Naive thymus-derived CD8-positive, alpha-beta T cell (primary cell): ENCODE results near the gene NOXA1. TPM values are rescaled to one million over a fixed set of nuclear protein-coding genes. Genes with fewer than 3 reads are reported as not detected.
"Not testable (repeated sequence)": the region's sequence is repeated elsewhere in the genome, so short reads cannot be mapped to it uniquely, and the experiment has no call there.

Source experiments
- ATAC-seq, 2 donors: fragments of 150-1000 bp; cut with Tn5 transposase in 1 of 2; sonication (Bioruptor Pico), chemical (Tn5 transposase) in 1 of 2; 1 replicate in 1 of 2; 2 replicates in 1 of 2; pipeline ENCODE4 v1.10.0; 2021; ENCODE audit warnings: mild to moderate bottlenecking in 2 of 2, moderate library complexity in 2 of 2
- POLR2A ChIA-PET: fragments of 350-600 bp; sonication (Branson Sonifier 250); formaldehyde crosslinking; loops from one replicate; lab custom pipeline; 2021; ENCODE audit warnings: antibody characterized with exemption; lab: Charles Lee
- DNase-seq, 10 donors: peaks; one replicate each; pipeline versions ENCODE4 v3.0.0 to v3.0.0-alpha.2; 2020 to 2022
- H3K27ac Mint-ChIP-seq, 10 donors: one replicate each; pipeline ENCODE4 v1.8.0; 2020 to 2022; ENCODE audit warnings: mild to moderate bottlenecking in 10 of 10, mixed read lengths in 10 of 10, moderate library complexity in 4 of 10, inconsistent platforms in 1 of 10
- H3K27me3 Mint-ChIP-seq, 5 donors: one replicate each; pipeline ENCODE4 v1.8.0; 2021 to 2022; ENCODE audit warnings: mixed read lengths in 5 of 5
- H3K36me3 Mint-ChIP-seq, 3 donors: one replicate each; pipeline ENCODE4 v1.8.0; 2020 to 2022; ENCODE audit warnings: mixed read lengths in 3 of 3, mild to moderate bottlenecking in 2 of 3, inconsistent platforms in 1 of 3
- H3K4me1 Mint-ChIP-seq, 4 donors: one replicate each; pipeline ENCODE4 v1.8.0; 2021 to 2022; ENCODE audit warnings: mixed read lengths in 4 of 4
- H3K4me3 Mint-ChIP-seq, 10 donors: one replicate each; pipeline ENCODE4 v1.8.0; 2020 to 2022; ENCODE audit warnings: mild to moderate bottlenecking in 10 of 10, mixed read lengths in 10 of 10, moderate library complexity in 6 of 10, inconsistent platforms in 1 of 10
- H3K9me3 Mint-ChIP-seq, 9 donors: one replicate each; pipeline ENCODE4 v1.8.0; 2020 to 2022; ENCODE audit warnings: mixed read lengths in 9 of 9, mild to moderate bottlenecking in 3 of 9, inconsistent platforms in 1 of 9, moderate library complexity in 1 of 9
- polyA plus RNA-seq, 3 donors: library from polyadenylated mRNA; unstranded; fragments of 300-500 nt; fragmentation: Illumina TruSeq; gene quantifications; one replicate each; pipeline ENCODE4 v1.2.3, GENCODE V29; 2021
- total RNA-seq, 8 experiments: library from RNA in 2 of 8; stranded (reverse) in 2 of 8; gene quantifications; one replicate each; pipeline ENCODE4 v1.2.3 and lab custom pipeline; 2021 to 2026

Gene NOXA1
- total and polyA plus RNA-seq, 5 experiments from 2014 or later, result 0.75 to 4.5 (median 1.1) TPM

- ATAC-seq, result no peak
- Mint-ChIP-seq H3K27ac (peak overlapping the region in 2 of 10 donors; percentile 48 to 83), H3K27me3 (no peaks in the 10 kb centered on the region), H3K4me3 (no peak overlapping the region), H3K4me1 (peaks cover 7 to 12% (median 9%) of the 10 kb centered on the region in 4 donors), H3K36me3 (peaks cover 0 to 2% (median 0%) of the 10 kb centered on the region in 3 donors), H3K9me3 (no peaks in the 10 kb centered on the region)
- peak in 1 of 10 donors; percentile 40 for DNase-seq
- POLR2A ChIA-PET, result no interaction called here
Observed at GRCh38 chr9:137382444-137383080, 40.6 kb upstream of the NOXA1 start.

GRCh38 chr9:137383081-137383783 lies 40.0 kb upstream of the NOXA1 start:
- H3K27me3 Mint-ChIP-seq, result no peaks in the 10 kb centered on the region
- POLR2A ChIA-PET, result no interaction called here
- no peak overlapping the region for H3K4me3 Mint-ChIP-seq

GRCh38 chr9:137383784-137384756 lies 39.1 kb upstream of the NOXA1 start:
- Mint-ChIP-seq H3K27me3 (no peaks in the 10 kb centered on the region), H3K27ac (peak overlapping the region in 5 of 10 donors; percentile 38 to 81 (median 72)), H3K9me3 (no peaks in the 10 kb centered on the region), H3K4me3 (peak overlapping the region in 1 of 10 donors; percentile 38), H3K4me1 (peaks cover 5 to 17% (median 11%) of the 10 kb centered on the region in 4 donors), H3K36me3 (no peaks in the 10 kb centered on the region)
- POLR2A ChIA-PET, result no interaction called here
- ATAC-seq, result no peak
- DNase-seq, result peak in 1 of 10 donors; percentile 53

More at GRCh38 chr9:137383081-137383783, 40.0 kb upstream of the NOXA1 start:
- Mint-ChIP-seq H3K36me3 (peaks cover 0 to 2% (median 0%) of the 10 kb centered on the region in 3 donors), H3K27ac (peak overlapping the region in 2 of 10 donors; percentile 34 to 79), H3K4me1 (peaks cover 7 to 17% (median 11%) of the 10 kb centered on the region in 4 donors), H3K9me3 (no peaks in the 10 kb centered on the region)
- DNase-seq (peak in 1 of 10 donors; percentile 41), ATAC-seq (no peak)

GRCh38 chr9:137385061-137385655 lies 38.0 kb upstream of the NOXA1 start:
- H3K4me1 Mint-ChIP-seq, result peaks cover 5 to 17% (median 12%) of the 10 kb centered on the region in 4 donors
- no peaks in the 10 kb centered on the region for H3K9me3 Mint-ChIP-seq
- H3K36me3 Mint-ChIP-seq, result peaks cover 0 to 2% (median 0%) of the 10 kb centered on the region in 3 donors
- H3K27ac Mint-ChIP-seq, result peak overlapping the region in 4 of 10 donors; percentile 53 to 83 (median 76)
- H3K4me3 Mint-ChIP-seq, result no peak overlapping the region
- no peak for ATAC-seq
- POLR2A ChIA-PET, result no interaction called here
- H3K27me3 Mint-ChIP-seq, result no peaks in the 10 kb centered on the region
- DNase-seq, result peak in 1 of 10 donors; percentile 16

GRCh38 chr9:137386507-137387113 lies 36.6 kb upstream of the NOXA1 start:
- POLR2A ChIA-PET, result interaction anchor here (1.4 to 2.1 kb wide), 3 partner anchors 19 to 146 kb away, joined by 3 to 7 read pairs (median 6); partner anchors contain the start of genes NRARP and TUBB4B
- H3K4me3 Mint-ChIP-seq, result peak overlapping the region in 2 of 10 donors; percentile 74 to 76
- H3K27ac Mint-ChIP-seq, result peak overlapping the region in 6 of 10 donors; percentile 86 to 97 (median 94)
- peak in 2 of 10 donors; percentile 37 to 59 for DNase-seq
- not testable (repeated sequence) for H3K36me3 Mint-ChIP-seq, H3K9me3 Mint-ChIP-seq, H3K27me3 Mint-ChIP-seq
- H3K4me1 Mint-ChIP-seq, result peaks cover 5 to 17% (median 13%) of the 10 kb centered on the region in 4 donors
- peak in 1 of 2 donors; percentile 31 for ATAC-seq

- Mint-ChIP-seq H3K9me3 (no peaks in the 10 kb centered on the region), H3K36me3 (peaks cover 0 to 2% (median 0%) of the 10 kb centered on the region in 3 donors), H3K4me1 (peaks cover 5 to 17% (median 13%) of the 10 kb centered on the region in 4 donors), H3K27ac (peak overlapping the region in 6 of 10 donors; percentile 86 to 97 (median 94)), H3K4me3 (peak overlapping the region in 7 of 10 donors; percentile 48 to 76 (median 60)), H3K27me3 (no peaks in the 10 kb centered on the region)
- DNase-seq, result peak in 5 of 10 donors; percentile 12 to 59 (median 46)
- ATAC-seq, result peak; percentile 88 to 89
- POLR2A ChIA-PET, result interaction anchor here (1.4 to 2.1 kb wide), 4 partner anchors 19 to 147 kb away, joined by 3 to 12 read pairs (median 6); partner anchors contain the start of genes EXD3, NOXA1, NRARP and TUBB4B
Observed at GRCh38 chr9:137387114-137387890, 35.9 kb upstream of the NOXA1 start.

- Mint-ChIP-seq H3K27ac (peak overlapping the region in 6 of 10 donors; percentile 86 to 97 (median 94)), H3K36me3 (peaks cover 0 to 2% (median 0%) of the 10 kb centered on the region in 3 donors), H3K4me3 (peak overlapping the region in 4 of 10 donors; percentile 43 to 76 (median 56)), H3K9me3 (no peaks in the 10 kb centered on the region), H3K27me3 (no peaks in the 10 kb centered on the region), H3K4me1 (peaks cover 5 to 17% (median 13%) of the 10 kb centered on the region in 4 donors)
- POLR2A ChIA-PET, result interaction anchor here (0.5 to 2.1 kb wide), 7 partner anchors 20 to 148 kb away, joined by 3 to 12 read pairs (median 4); partner anchors contain the start of genes EXD3, NOXA1, NRARP and TUBB4B
- ATAC-seq (peak in 1 of 2 donors; percentile 27), DNase-seq (no peak)
Observed at GRCh38 chr9:137387891-137388560, 35.2 kb upstream of the NOXA1 start.

GRCh38 chr9:137388589-137389427 lies 34.4 kb upstream of the NOXA1 start:
- H3K36me3 Mint-ChIP-seq, result peaks cover 0 to 2% (median 0%) of the 10 kb centered on the region in 3 donors
- H3K9me3 Mint-ChIP-seq, result no peaks in the 10 kb centered on the region
- no peak for DNase-seq
- H3K4me3 Mint-ChIP-seq, result peak overlapping the region in 2 of 10 donors; percentile 26 to 76
- peak overlapping the region in 5 of 10 donors; percentile 58 to 97 (median 90) for H3K27ac Mint-ChIP-seq
- POLR2A ChIA-PET, result interaction anchor here (0.7 to 2.1 kb wide), 3 partner anchors 34 to 148 kb away, joined by 3 to 12 read pairs (median 7); partner anchors contain the start of genes EXD3, NOXA1 and TUBB4B
- no peak for ATAC-seq
- no peaks in the 10 kb centered on the region for H3K27me3 Mint-ChIP-seq
- H3K4me1 Mint-ChIP-seq, result peaks cover 5 to 17% (median 13%) of the 10 kb centered on the region in 4 donors

GRCh38 chr9:137389428-137389746 lies 33.8 kb upstream of the NOXA1 start:
- H3K4me1 Mint-ChIP-seq, result peaks cover 5 to 17% (median 13%) of the 10 kb centered on the region in 4 donors
- no peak for ATAC-seq
- peak overlapping the region in 1 of 10 donors; percentile 12 for H3K4me3 Mint-ChIP-seq
- H3K27ac Mint-ChIP-seq, result peak overlapping the region in 6 of 10 donors; percentile 53 to 89 (median 57)
- DNase-seq, result peak in 1 of 10 donors; percentile 57
- no peaks in the 10 kb centered on the region for H3K9me3 Mint-ChIP-seq
- no peaks in the 10 kb centered on the region for H3K27me3 Mint-ChIP-seq
- POLR2A ChIA-PET, result no interaction called here
- H3K36me3 Mint-ChIP-seq, result peaks cover 0 to 2% (median 0%) of the 10 kb centered on the region in 3 donors
